HepG2 (cell line): ENCODE measurements around the gene FAHD2A. TPM values are rescaled to one million over a fixed set of nuclear protein-coding genes. Genes with fewer than 3 reads are reported as not detected.

Experiments used
- CBX5 ChIP-seq: sonication (generic); formaldehyde crosslinking; IDR thresholded peaks from 2 replicates; pipeline ENCODE4 v1.4.0; 2020; ENCODE audit warnings: missing genetic modification reagents, borderline replicate concordance
- DDIT3 ChIP-seq: sonication (generic); formaldehyde crosslinking; IDR thresholded peaks from 2 replicates; pipeline ENCODE4 v1.4.0; 2020; ENCODE audit warnings: mild to moderate bottlenecking, missing genetic modification reagents
- ELF3 ChIP-seq: IDR thresholded peaks from 2 replicates; pipeline ENCODE4 v1.6.1; 2016; ENCODE audit warnings: missing genetic modification reagents, missing compliant biosample characterization
- HNF1B ChIP-seq: sonication (generic); formaldehyde crosslinking; IDR thresholded peaks from 2 replicates; pipeline ENCODE4 v1.5.1; 2020; ENCODE audit warnings: mild to moderate bottlenecking, moderate library complexity, missing genetic modification reagents
- NR2C2 ChIP-seq: sonication (generic); formaldehyde crosslinking; IDR thresholded peaks from 2 replicates; pipeline ENCODE4 v1.4.0; 2020; ENCODE audit warnings: missing genetic modification reagents, mild to moderate bottlenecking, moderate library complexity, borderline replicate concordance
- RFX1 ChIP-seq: fragments of 450-650 bp; IDR thresholded peaks from 2 replicates; pipeline ENCODE4 v1.6.1; 2017
- SOX6 ChIP-seq, 2 experiments: fragments of 450-650 bp in 1 of 2; sonication (generic) in 1 of 2; formaldehyde crosslinking in 1 of 2; IDR thresholded peaks; 2 replicates each; pipeline versions ENCODE4 v1.4.0 to v1.6.1; 2017 to 2020; ENCODE audit warnings: antibody characterized with exemption in 1 of 2, mild to moderate bottlenecking in 1 of 2, missing genetic modification reagents in 1 of 2
- XRCC5 ChIP-seq: fragments of 200-400 bp; formaldehyde crosslinking; optimal IDR thresholded peaks from 2 replicates; pipeline ENCODE3; 2017; ENCODE audit warnings: mild to moderate bottlenecking, low read length
- ZBED4 ChIP-seq: sonication (generic); formaldehyde crosslinking; IDR thresholded peaks from 2 replicates; pipeline ENCODE4 v1.4.0; 2020; ENCODE audit warnings: missing genetic modification reagents, borderline replicate concordance
- ZNF234 ChIP-seq: sonication (generic); formaldehyde crosslinking; conservative IDR thresholded peaks from 2 replicates; pipeline ENCODE4 v1.5.1; 2020; ENCODE audit warnings: mild to moderate bottlenecking, missing genetic modification reagents
- ZNF33B ChIP-seq: sonication (generic); formaldehyde crosslinking; IDR thresholded peaks from 2 replicates; pipeline ENCODE4 v1.5.1; 2020; ENCODE audit warnings: mild to moderate bottlenecking, missing genetic modification reagents
- ZNF468 ChIP-seq: sonication (generic); formaldehyde crosslinking; IDR thresholded peaks from 2 replicates; pipeline ENCODE4 v1.8.0; 2022; ENCODE audit warnings: mild to moderate bottlenecking, moderate library complexity, missing genetic modification reagents
- ZNF503 ChIP-seq: sonication (generic); formaldehyde crosslinking; IDR thresholded peaks from 2 replicates; pipeline ENCODE4 v1.4.0; 2020; ENCODE audit warnings: missing genetic modification reagents
- ZNF512 ChIP-seq: sonication (generic); formaldehyde crosslinking; IDR thresholded peaks from 2 replicates; pipeline ENCODE4 v1.4.0; 2020; ENCODE audit warnings: mild to moderate bottlenecking, missing genetic modification reagents
- ZNF878 ChIP-seq: sonication (generic); formaldehyde crosslinking; IDR thresholded peaks from 2 replicates; pipeline ENCODE4 v1.8.1; 2023; ENCODE audit warnings: mild to moderate bottlenecking, missing genetic modification reagents, moderate library complexity
- polyA plus RNA-seq, 8 experiments: library from polyadenylated mRNA; depleted of rRNA in 3 of 8; stranded (reverse) in 7 of 8; unstranded in 1 of 8; fragments of >200 nt; fragmentation: Illumina TruSeq in 4 of 8; extraction: Trizol in 4 of 8; gene quantifications; 2 replicates each; pipeline versions ENCODE4 v1.2.1 to v1.2.3, GENCODE V29; 2011 to 2016; ENCODE audit warnings: low read depth in 4 of 8, missing spikeins in 1 of 8, mixed read lengths in 1 of 8; ENCODE audit not compliant: insufficient read depth in 1 of 8
- total RNA-seq, 5 experiments: library from RNA; depleted of rRNA; stranded (reverse); fragments of >200 nt; fragmentation: Illumina TruSeq; extraction: Trizol; gene quantifications; 2 replicates each; pipeline ENCODE4 v1.2.3, GENCODE V29; 2016; ENCODE audit warnings: low read depth in 1 of 5
- TF ChIP-seq, protein P1 (sequence below): sonication (generic); formaldehyde crosslinking; IDR thresholded peaks from 2 replicates; pipeline ENCODE4 v1.4.0; 2020; ENCODE audit warnings: missing genetic modification reagents, mild to moderate bottlenecking, borderline replicate concordance

FAHD2A gene
- total and polyA plus RNA-seq, 2 of the 13 experiments (the other 11 are each of a cell fraction or from before 2014, with no cell fraction given) = 34.0 to 44.2 TPM

DNA sequence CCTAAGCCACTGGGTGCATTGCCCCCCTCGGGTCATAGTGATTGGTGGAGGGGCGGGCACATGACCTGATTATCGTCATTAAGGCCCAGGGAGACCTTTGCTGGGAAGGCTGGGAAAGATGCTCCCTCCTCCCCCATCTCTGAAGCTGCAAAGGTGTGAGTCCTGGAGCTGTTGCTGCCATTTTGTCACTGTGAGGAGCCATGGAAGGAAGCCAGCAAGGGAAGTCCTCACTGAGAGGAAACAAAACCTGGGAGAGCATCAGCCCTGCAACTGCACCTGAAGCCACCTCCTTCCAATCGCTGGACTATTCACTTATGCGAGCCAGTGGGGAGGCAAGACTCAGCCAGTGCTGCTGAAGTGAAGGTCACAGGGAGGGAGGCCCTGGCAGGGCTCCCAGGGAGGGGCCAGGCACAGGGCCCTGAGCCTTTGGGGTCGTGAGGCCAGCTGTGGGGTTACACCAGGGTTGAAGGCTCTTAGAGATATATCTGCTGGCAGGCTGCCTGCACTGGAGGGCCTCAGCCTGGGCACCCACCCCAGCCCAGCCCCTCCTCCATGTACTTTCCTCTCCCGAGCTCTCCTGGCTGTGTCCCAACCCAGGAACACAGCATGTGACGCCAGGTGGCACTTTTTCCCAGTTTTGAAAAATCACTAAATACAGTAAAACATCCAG, 10.7 kb upstream of the FAHD2A start (continued):
- TF ChIP-seq ZBED4 (peak; percentile 67; the same call in 1 of the 2 replicates), ZNF468 (CRISPR knock-in tag) (no peak), CBX5 (no peak), DDIT3 (CRISPR knock-in tag) (no peak), XRCC5 (no peak), ZNF33B (no peak), ELF3 (CRISPR knock-in tag) (0 out of 2 replicates have a peak, but pooled peaks have one; percentile 10), ZNF878 (no peak), ZNF234 (CRISPR knock-in tag) (0 out of 2 replicates have a peak, but pooled peaks have one; percentile 21), SOX6 (IDR thresholded peaks at IDR 0.05) (no peak), SOX6 (CRISPR knock-in tag; IDR thresholded peaks at IDR 0.05) (peak; percentile 47; the same call in 1 of the 2 replicates), ZNF503 (CRISPR knock-in tag) (no peak), RFX1 (no peak), NR2C2 (CRISPR knock-in tag) (peak; percentile 49; the same call in 1 of the 2 replicates), HNF1B (CRISPR knock-in tag) (peak; percentile 57; the same call in 1 of the 2 replicates), ZNF512 (CRISPR knock-in tag) (no peak)
- TF ChIP-seq, protein P1, sequence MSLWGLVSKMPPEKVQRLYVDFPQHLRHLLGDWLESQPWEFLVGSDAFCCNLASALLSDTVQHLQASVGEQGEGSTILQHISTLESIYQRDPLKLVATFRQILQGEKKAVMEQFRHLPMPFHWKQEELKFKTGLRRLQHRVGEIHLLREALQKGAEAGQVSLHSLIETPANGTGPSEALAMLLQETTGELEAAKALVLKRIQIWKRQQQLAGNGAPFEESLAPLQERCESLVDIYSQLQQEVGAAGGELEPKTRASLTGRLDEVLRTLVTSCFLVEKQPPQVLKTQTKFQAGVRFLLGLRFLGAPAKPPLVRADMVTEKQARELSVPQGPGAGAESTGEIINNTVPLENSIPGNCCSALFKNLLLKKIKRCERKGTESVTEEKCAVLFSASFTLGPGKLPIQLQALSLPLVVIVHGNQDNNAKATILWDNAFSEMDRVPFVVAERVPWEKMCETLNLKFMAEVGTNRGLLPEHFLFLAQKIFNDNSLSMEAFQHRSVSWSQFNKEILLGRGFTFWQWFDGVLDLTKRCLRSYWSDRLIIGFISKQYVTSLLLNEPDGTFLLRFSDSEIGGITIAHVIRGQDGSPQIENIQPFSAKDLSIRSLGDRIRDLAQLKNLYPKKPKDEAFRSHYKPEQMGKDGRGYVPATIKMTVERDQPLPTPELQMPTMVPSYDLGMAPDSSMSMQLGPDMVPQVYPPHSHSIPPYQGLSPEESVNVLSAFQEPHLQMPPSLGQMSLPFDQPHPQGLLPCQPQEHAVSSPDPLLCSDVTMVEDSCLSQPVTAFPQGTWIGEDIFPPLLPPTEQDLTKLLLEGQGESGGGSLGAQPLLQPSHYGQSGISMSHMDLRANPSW = peak; percentile 53; the same call in 1 of the 2 replicates
